DND-41 (cell line): ENCODE measurements around the gene PCDH8.

Experiments
- CTCF ChIP-seq: IDR thresholded peaks from 2 replicates; pipeline ENCODE4 v1.5.1; 2012; ENCODE audit warnings: borderline replicate concordance, low read length, moderate library complexity, mild to moderate bottlenecking; ENCODE audit not compliant: poor library complexity, severe bottlenecking; ENCODE audit errors: extremely low read depth
- EZH2 ChIP-seq: IDR thresholded peaks from 3 replicates; pipeline ENCODE4 v1.6.1; 2012; ENCODE audit warnings: borderline replicate concordance, low read depth, mild to moderate bottlenecking, moderate library complexity, low read length, inconsistent platforms; ENCODE audit not compliant: severe bottlenecking

- TF ChIP-seq CTCF (no peak), EZH2 (no peak)
Observed at GRCh38 chr13:52849291-52850071, 1.0 kb upstream of the PCDH8 start.
